ENCODE measurements around the gene PCSK6.

Gene PCSK6

DNA sequence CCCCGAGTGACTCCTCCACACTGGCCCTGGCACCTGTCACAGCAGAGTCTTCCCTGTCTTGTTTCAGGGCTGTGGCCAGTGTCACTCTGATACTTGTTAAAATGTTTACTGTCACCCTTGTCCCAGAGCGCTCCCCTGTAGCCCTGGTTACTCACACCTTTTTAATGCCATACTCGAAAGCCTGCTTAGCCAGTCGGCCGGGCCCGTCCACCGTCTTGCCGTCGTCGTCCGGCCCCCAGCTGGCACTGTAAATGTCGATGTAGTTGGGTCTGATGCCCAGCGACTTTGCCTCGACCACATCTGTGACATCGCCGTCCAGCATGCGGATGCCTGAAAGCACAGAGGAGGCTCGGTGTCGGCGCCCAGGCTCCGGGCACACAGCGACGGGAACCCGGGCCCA lies 91.3 kb downstream of the PCSK6 start:
- DNase-seq (ENCODE audit: low spot score), result no peak

DNA sequence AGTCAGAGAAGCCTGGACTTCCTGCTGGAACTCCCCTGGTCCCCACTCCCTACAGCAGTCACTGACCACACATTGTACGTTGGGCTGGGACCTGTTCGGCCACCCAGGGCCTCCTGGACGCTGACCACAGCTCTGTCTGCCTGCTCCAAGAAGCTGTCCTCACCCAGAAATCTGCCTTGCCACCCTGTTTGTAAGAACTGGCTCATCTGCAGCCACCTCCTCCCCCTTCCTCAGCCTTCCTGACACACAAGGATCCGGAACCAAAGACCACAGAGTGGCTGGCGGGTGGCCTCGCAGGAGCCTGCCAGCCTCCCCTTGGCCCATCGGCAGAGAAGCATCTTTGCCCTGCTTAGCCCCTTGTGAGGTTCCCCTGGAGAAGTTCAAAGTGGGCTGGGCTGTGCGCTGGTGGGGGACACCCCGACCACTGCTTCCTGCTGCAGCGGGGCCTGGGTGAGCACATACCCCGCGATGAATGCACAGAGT lies 91.9 kb downstream of the PCSK6 start:
- no peak for DNase-seq (ENCODE audit: low spot score)

DNA sequence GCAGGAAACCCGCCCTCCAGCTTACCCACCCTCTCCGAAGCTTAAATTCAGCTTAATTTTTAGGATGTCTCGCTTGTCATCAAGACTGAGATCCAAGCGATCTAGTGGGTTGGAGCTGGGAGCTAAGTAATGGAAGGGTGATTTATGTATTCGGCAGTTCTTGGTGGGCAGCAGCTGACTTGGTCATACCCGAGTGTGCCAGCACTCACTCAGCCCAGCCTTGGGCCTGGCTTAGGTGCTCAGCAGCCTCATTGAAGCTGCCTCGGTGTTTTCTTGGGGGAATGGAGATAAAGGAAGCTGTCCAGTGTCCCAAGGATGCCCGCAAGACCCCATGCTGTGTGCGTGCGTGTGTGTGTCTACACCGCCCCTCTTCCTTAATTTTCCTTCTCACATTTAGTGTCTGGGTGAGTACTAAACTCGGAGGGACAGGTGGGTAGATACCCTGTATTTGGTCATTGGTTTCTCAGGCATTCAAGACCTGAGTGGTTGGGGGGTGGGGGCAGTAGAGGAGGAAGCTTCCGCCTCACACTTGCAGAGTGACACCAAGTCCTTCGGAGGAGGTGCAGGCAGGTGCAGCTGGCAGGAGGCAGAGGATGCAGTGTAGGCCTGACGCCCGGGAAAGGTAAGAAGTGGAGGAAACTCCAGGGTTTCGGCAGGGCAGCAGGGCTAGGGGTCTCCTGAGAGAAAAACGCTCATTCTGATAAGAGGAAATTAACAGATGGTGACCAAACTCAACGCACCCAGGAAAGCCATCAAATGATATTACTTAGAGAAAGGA lies 92.8 kb downstream of the PCSK6 start:
- no peak for DNase-seq (ENCODE audit: low spot score)

DNA sequence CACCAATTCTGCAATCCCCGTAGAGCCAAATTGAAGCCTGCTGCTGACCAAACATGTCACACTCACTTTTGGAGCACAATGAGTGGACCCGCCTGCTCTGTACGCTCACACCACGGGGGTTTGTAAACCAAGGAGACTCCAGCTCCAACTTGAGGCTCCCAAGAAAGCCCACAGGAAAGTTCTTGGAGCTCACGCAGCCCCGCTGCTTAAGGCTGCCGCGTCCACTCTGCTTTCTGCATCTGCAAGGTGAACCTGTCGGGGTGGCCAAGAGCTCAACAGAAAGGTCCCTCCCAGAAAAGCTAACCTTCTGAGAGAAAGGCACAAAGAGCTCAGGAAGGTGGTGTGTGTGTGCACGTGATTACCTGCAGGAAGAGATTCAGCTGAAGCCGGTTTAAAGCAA lies 94.9 kb downstream of the PCSK6 start:
- DNase-seq (ENCODE audit: low spot score), result no peak

DNA sequence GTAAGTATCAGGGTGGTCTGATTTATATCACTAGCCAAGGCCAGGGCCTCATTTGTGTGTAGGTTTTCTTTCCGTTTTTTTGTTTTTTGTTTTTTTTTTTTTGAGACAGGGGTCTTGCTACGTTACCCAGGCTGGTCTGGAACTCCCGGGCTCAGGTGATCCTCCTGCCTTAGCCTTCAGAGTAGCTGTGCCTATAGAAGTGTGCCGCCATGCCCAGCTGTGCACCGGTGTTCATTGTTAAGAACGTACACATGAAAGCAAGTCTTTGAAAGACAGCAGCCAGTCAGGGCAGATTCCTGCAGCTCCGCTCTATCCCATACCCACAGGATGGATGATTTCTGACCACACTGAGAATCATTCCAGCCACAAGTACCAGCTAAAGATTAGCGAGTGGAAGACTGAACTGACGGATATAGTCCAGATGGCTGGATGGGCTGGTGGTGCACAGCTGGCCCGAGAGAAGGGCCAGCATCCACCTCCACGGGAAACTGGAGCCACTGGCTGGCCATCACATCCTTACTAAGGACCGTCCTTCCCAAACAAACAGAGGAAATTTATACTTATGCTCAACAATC lies 95.4 kb downstream of the PCSK6 start:
- DNase-seq (ENCODE audit: low spot score), result no peak

DNA sequence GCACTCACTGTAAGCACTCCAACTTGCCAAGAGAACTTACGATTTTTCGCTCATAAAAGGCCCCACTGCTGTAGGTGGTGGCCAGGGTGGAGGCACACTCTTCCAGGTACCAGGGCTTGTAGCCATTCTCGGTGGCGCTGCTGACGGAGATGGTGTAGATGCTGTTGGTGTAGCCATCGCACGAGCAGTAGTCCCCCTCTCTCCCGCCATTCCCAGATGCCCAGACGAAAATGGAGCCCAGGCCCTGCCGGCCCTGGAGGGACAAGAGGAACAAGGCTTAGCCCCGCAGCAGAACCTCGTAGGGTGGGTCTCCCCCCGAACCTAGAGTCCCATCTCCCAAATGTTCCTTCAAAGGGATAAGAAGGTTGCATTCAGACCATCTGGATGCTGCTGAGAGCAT lies 96.3 kb downstream of the PCSK6 start:
- no peak for DNase-seq (ENCODE audit: low spot score)

DNA sequence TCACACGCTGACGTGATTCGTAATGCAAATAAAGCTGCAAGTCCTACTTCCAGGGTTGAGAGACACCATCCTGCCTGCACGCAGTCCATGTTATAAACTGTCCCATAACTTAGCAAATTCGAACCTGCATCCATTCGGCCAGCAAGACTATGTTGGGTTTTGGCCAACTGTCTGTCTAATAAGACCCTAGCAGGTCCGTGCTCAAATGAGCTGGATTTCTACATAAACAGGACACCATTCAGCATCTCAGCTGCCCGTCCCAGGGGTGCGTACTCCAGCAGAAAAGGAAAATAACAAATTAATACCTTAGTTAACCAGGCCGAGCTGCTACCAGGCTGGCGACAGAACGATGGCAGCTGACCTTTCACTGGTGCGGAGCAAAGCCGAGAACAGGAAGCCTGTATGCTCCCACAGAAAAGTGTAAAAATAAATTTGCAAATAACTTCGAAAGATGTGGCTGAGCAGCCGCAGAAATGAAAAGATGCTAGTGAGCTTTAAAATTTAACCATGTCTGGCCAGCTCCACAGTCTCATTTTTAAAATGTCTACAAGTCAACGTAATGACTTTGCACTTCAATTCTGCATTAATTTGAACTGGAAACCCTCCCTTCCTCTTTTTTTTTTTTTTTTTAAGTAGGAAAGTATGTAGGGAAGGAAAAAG lies 97.4 kb downstream of the PCSK6 start:
- no peak for DNase-seq (ENCODE audit: low spot score)

DNA sequence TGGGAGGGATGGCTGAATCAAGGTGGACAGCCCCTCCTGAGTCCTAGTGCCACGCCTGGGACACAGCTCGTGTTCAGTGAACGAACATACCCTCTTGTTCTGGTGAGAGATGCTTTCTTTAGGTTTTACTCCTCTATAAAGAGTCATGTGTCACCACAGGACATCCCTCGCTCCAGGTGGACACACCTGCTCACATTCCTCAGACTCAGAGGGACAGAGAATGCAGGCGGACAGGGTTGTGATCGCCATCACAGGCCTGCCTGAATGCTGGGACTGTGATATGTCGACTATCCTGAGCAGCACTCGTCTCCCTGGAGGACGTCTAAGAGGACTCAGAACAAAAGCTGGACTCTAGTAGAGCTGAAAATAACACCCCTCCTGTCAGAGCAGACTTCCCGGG lies 98.1 kb downstream of the PCSK6 start:
- DNase-seq (ENCODE audit: low spot score), result no peak

DNA sequence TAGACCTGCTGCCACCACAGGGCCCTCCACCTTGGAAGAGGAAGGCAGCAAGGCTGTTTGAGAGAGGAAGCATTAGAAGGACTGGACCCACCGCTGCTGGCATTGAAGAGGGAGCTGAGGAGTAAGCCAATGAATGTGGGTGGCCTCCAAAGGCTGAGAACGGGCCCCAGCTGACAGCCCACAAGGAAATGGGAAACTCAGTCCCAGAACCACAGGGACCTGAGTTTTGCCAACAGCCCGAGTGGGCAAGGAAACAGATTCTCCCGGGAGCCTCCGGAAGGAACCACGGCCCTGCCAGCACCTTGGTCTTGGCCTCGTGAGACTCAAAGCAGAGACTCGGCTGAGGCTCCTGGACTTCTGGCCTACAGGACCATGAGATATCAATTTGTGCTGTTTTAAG lies 99.0 kb downstream of the PCSK6 start:
- DNase-seq (ENCODE audit: low spot score), result no peak

DNA sequence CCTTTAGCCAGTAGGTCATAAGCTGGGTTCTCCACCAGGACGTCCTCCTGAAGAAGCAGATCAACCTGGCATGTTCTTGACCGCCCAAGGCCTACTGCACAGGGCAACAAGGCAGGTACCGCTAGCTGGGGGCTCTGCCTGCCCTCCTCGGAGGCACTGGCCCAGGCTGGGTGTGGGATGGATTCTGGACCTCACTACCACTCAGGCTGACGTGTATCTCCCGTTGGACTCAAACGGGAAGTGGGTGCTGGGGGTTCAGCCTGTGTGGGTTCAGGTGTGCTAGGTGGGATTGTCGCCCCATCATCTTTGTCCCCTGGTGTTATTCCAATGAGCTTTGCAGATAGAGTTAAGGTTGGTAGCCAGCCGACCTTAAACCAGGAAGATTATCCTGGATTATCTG lies 99.4 kb downstream of the PCSK6 start:
- no peak for DNase-seq (ENCODE audit: low spot score)

DNA sequence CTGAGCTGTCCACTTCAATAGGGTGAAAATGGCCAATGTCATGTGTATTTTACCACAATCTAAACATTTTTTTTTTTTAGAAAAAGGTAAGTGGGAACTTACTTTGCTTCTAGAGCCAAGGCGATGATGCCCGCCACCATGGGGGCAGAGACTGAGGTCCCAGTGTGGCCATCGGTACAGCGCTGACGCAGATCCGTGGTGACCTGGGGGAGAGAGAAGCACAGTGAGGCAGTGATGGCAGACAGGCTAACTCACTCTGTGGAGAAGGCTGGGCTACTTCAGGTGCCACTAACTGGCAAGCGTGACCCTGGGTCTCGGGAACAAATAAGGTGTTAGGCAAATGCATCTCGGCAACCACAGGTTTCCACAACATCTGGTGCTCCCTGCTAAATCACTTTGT lies 100.1 kb downstream of the PCSK6 start:
- DNase-seq (ENCODE audit: low spot score), result no peak

DNA sequence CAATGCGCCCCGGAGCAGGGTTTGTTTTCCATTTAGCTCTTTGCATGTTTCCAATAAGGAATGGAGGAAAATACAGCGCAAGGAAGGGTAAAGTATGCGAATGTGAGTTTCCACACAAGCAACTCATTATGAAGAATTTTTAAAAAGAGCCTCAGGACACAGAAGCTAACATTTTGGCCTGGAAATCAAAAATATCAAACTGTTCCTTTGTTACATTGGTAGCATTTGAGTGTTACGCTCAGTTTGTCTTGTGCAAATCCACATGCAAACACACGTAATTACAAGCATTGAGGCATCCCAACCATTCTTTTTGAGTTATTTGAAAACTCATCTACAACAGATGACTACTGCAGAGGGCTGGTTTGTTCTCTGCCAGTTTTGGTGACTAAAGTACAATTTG lies 101.5 kb downstream of the PCSK6 start:
- DNase-seq (ENCODE audit: low spot score), result no peak

DNA sequence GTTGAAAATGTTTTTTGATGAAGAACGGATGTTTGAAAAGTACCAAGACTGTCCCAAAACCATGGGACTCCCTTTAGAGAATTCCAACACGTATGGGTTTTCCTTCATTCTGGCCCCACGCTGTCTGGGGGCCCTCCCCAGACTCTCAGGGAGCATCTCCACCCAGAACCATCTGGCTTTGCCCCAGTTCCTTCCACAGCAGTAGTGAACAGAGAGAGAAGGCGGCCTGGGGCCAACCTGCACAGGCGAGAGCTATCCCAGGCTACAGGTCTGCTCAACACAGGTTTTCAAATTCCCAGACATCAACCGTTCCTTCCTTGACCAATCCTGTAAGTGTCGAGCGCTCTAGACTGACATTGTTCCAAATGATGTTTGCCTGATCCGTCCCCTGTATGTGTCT lies 101.9 kb downstream of the PCSK6 start:
- DNase-seq (ENCODE audit: low spot score), result no peak

DNA sequence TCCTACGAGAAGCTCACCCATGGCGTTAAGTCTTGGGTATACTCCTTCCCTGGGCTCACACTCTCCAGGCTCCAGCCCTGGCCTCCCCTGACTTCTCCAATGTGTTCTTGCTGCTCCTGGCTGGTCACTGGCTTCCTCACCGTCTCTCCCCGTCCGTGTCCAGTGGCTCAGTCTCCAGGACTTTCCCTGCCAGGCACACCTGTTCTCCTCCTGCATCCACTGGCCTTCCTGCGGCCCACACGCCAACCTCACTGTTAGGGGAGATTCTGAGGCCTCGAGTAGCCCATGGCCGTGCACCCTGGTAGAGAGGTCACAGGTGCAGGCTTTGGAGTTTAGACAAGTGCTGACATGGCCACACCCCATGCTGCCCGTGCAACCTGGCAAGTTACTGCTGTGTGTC lies 102.5 kb downstream of the PCSK6 start:
- DNase-seq (ENCODE audit: low spot score), result no peak

DNA sequence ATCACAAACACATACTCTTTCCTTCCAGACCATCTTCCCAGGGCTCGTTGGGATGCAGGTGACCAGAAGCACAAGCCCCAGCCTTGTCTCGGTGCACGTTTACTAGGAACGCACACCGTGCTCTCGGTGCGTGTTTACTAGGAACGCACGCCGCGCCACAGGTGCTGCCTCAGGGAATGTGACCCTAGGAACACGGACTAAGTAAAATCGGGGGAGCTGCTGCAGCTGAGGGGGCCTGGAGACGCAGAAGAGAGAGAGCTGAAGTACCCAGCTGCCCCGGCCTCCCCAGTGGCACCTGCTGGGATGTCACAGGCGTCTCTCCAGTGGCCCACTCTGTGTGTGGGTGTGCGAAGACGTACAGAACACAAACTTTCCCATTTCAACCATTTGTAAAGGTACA lies 103.5 kb downstream of the PCSK6 start:
- no peak for DNase-seq (ENCODE audit: low spot score)

DNA sequence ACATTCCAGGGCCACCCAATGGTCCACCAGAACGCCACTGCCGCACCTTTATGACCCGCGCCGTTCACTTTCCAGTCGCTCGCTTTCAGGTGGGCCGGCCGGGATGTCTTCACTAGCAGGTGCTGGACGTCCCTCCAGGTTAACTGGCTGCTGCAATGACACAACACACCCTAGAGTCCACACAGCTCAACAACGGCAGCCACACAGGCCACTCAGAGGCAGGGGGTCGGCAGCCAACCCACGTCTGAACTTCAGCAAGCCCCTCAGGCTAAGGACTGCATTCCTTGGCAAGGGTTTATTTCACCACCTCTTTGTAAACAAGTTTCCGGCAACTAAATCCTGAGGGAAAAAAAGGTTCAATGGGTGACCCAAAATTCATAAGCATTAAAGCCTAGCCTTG lies 105.2 kb downstream of the PCSK6 start:
- DNase-seq (ENCODE audit: low spot score), result no peak

DNA sequence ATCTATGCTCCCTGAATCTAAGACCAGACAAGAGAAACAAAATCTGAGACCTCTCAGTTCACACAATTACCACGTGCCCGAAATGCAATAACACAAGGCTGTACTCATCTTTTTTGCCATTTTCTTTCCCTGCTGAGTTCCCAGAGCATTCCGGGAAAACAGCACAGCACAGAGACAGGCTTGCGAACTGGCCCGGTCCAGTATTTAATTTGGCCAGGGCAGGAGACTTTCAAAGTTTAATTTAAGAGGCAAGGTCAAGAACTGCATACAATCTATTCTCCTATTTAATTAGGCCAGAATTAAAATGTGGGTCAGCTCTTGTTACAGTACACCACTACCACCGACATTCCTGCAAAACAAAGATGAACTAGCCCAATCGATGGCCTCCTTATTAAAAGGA lies 107.0 kb downstream of the PCSK6 start:
- DNase-seq (ENCODE audit: low spot score), result no peak

DNA sequence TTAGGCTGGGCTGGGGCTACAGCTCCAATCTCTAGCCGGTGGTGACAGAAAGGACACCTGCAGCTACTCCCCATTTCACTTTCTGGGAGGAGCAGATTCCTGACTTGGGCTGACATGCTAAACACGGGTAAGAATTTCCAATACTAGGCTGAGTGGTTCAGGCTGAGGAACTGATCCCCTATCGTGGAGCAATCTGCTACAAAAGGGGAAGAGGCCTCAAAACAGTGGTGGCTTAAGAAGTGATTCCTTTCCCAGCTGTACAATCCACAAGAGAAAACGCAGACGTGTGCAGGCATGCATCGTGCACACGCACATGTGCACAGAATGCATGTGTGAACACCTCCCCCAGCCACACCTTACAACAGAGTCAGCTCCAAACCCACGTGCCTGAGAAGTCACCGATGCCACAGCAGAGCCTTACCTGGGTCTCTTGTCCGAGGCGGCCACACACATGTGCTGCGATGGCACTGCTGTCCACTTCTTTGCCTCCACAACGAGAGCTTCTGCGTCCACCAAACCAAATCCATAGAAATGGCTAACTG lies 107.8 kb downstream of the PCSK6 start:
- no peak for DNase-seq (ENCODE audit: low spot score)

DNA sequence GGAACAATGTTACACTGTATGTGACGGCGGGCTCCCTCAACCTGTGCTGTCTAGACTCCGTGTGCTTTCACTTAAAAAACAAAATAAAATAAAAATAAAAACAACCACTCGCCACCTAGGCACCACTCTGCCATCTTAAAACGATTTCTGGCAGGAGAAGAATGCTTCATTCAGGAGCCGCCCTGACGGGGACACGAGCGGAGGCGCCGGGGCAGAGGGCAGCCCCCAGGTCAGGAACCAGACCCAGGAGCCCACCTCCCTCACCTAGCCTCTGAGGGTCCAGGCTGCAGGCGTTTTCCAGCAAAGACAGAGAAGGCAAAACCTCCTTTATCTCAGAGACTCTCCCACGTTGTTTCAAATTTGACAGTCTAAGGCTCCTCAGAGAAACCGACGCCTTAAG lies 109.4 kb downstream of the PCSK6 start:
- no peak for DNase-seq (ENCODE audit: low spot score)

DNA sequence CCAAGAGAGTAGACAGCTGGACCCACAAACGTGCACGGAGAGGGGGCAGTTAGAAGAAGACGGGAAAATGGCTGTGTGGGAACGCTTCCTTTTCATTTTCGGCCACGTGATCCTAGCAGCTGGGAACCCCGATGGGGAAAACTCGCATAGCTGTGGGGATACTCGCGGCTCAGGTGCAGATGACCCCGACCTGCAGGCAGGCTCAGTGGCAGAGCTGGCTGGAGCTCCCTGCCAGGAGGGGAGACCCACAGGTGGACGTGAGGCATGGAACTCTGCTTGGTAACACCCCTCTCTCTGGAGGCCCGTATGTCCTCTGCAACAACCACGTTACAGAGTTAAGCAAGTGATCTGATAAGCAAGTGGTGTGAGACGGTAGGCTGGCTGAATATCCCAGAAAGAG lies 109.9 kb downstream of the PCSK6 start:
- no peak for DNase-seq (ENCODE audit: low spot score)

DNA sequence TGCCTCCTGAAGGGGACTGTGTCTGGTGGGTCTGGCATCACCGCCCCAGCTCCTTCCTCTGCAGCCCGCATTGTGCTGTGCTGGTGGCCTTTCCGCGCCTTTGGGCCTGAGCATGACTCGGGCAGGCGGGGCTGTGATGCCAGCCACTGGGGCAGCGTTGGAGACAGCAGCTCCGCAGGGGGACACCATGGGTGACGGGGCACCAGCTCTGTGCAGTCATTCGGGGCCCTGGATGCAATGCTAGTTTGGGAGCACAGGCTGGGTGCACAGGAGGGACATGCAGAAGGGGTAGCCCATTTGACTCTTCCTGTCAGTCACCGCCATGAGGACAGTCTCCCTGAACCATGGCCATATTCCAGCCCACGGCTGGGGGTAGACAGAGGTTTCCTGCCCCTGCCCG lies 110.6 kb downstream of the PCSK6 start:
- no peak for DNase-seq (ENCODE audit: low spot score)

DNA sequence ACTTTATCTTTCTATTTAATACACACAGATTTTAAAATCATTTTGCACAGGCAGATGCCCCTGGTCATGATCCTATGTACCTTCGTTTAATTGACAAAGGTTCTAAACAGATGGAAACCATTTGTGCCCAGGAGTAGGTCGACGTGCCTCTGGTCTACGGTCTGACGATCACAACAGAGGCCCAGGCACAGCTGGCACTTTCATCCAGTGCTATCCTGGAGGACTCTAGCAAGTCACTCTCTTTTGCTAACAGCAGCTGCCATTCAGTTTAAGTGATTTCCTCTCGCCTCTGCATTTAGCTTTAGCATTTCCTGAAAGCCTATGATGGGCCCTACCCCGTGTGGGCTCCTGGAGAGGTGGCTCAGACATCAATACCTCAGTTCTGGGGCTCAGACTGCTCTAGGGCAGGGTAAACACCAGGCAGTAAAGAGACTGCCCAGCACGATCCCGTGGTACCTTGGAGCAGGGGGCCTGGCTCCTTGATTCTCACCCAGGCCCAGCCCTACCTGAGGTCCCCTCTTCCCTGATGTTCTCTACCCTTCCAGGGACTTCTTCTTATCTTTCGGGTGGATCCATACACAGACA lies 111.2 kb downstream of the PCSK6 start:
- no peak for DNase-seq (ENCODE audit: low spot score)

Data from hematopoietic multipotent progenitor cell treated with erythropoietin and hydrocortisone succinate and interleukin-3 and kit ligand, for 17 days (in vitro differentiated cells).